ENCODE data around the gene SHPK. TPM values are rescaled to one million over a fixed set of nuclear protein-coding genes. Genes with fewer than 3 reads are reported as not detected.

The SHPK gene
- total and polyA plus RNA-seq, 2 of the 4 experiments (the other 2 are of a cell fraction) = 11.1 to 14.3 TPM

GRCh38 chr17:3603870-3604259 lies 32.2 kb downstream of the SHPK start:
- POLR2A ChIA-PET (ENCODE audit: unreplicated experiment) = no interaction called here
- WGBS, 2 experiments (ENCODE audit: extremely low coverage in 2 of 2, insufficient read length in 1 of 2) = 100% methylated on average over 3 of the region's 4 CpGs; no CpG with 5 or more reads in 1 of the 2 experiments
- Histone ChIP-seq H2AFZ (replicated peaks; ENCODE audit: low read length, poor library complexity) (no peak overlapping the region), H3K4me3 (ENCODE audit: insufficient read depth, low read depth, low read length) (no peak overlapping the region), H4K91ac (ENCODE audit: insufficient read depth, low read depth, low read length) (no peak overlapping the region), H3K14ac (replicated peaks; ENCODE audit: low read depth, low read length) (no peak overlapping the region), H2BK15ac (ENCODE audit: low read depth, low read length) (no peak overlapping the region), H3K9me1 (ENCODE audit: insufficient read depth, low read length) (peaks cover 5% of the 10 kb centered on the region; the same call in 1 of the 2 replicates), H3K9ac (ENCODE audit: low read depth, low read length) (no peak overlapping the region), H3K79me1 (ENCODE audit: low read depth in 1 of 2, low read length in 2 of 2) (no peaks in the 10 kb centered on the region; a peak in 2 of 4 replicates), H3K4ac (ENCODE audit: low read depth, low read length) (no peak overlapping the region), H2BK20ac (ENCODE audit: low read depth, low read length) (no peak overlapping the region), H3K4me1 (ENCODE audit: control insufficient read depth, insufficient read depth, low read length) (peaks cover 4% of the 10 kb centered on the region), H3K56ac (ENCODE audit: extremely low read depth, insufficient read depth, low read length) (no peak overlapping the region), H3K27ac (ENCODE audit: insufficient read depth, low read length) (no peak overlapping the region), H3K18ac (ENCODE audit: low read depth, low read length) (no peak overlapping the region), H2AK9ac (replicated peaks; ENCODE audit: low read depth, low read length, poor library complexity) (peak overlapping the region; percentile 82), H4K8ac (ENCODE audit: low read depth in 2 of 2, low read length in 2 of 2) (no peak overlapping the region), H3K23ac (ENCODE audit: low read depth, low read length) (no peak overlapping the region), H2BK120ac (ENCODE audit: low read depth, low read length) (no peak overlapping the region), H2BK5ac (ENCODE audit: low read depth, low read length, poor library complexity, severe bottlenecking) (no peak overlapping the region), H4K20me1 (ENCODE audit: insufficient read depth, low read length) (peaks cover 3% of the 10 kb centered on the region; the same call in 1 of the 2 replicates), H4K5ac (ENCODE audit: low read depth, low read length) (no peak overlapping the region), H3K9me3 (ENCODE audit: control insufficient read depth, insufficient read depth, low read length) (no peaks in the 10 kb centered on the region), H3K27me3 (ENCODE audit: control insufficient read depth, insufficient read depth, low read length) (no peaks in the 10 kb centered on the region), H2AK5ac (ENCODE audit: low read depth, low read length) (no peak overlapping the region), H3K36me3 (ENCODE audit: control insufficient read depth, insufficient read depth, low read length) (peaks cover 7% of the 10 kb centered on the region), H3K4me2 (ENCODE audit: low read depth, low read length) (no peak overlapping the region)
- no peak for TF ChIP-seq RAD21 (IDR thresholded peaks at IDR 0.05; ENCODE audit: low read length)
- TF ChIP-seq NFE2L2 (IDR thresholded peaks at IDR 0.05; ENCODE audit: low read depth, low read length) = no peak
- TF ChIP-seq, protein P1, sequence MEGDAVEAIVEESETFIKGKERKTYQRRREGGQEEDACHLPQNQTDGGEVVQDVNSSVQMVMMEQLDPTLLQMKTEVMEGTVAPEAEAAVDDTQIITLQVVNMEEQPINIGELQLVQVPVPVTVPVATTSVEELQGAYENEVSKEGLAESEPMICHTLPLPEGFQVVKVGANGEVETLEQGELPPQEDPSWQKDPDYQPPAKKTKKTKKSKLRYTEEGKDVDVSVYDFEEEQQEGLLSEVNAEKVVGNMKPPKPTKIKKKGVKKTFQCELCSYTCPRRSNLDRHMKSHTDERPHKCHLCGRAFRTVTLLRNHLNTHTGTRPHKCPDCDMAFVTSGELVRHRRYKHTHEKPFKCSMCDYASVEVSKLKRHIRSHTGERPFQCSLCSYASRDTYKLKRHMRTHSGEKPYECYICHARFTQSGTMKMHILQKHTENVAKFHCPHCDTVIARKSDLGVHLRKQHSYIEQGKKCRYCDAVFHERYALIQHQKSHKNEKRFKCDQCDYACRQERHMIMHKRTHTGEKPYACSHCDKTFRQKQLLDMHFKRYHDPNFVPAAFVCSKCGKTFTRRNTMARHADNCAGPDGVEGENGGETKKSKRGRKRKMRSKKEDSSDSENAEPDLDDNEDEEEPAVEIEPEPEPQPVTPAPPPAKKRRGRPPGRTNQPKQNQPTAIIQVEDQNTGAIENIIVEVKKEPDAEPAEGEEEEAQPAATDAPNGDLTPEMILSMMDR (conservative IDR thresholded peaks at IDR 0.05; ENCODE audit: low read depth, low read length) = no peak
- TF ChIP-seq RFX5 (IDR thresholded peaks at IDR 0.05; ENCODE audit: low read depth, low read length) = no peak
- no peak for TF ChIP-seq MAZ (IDR thresholded peaks at IDR 0.05; ENCODE audit: borderline replicate concordance, low read depth, low read length)
- TF ChIP-seq SMC3 (IDR thresholded peaks at IDR 0.05; ENCODE audit: low read depth, low read length) = no peak
- no peak for TF ChIP-seq MAFK (IDR thresholded peaks at IDR 0.05; ENCODE audit: low read depth, low read length)
- TF ChIP-seq, protein P2, sequence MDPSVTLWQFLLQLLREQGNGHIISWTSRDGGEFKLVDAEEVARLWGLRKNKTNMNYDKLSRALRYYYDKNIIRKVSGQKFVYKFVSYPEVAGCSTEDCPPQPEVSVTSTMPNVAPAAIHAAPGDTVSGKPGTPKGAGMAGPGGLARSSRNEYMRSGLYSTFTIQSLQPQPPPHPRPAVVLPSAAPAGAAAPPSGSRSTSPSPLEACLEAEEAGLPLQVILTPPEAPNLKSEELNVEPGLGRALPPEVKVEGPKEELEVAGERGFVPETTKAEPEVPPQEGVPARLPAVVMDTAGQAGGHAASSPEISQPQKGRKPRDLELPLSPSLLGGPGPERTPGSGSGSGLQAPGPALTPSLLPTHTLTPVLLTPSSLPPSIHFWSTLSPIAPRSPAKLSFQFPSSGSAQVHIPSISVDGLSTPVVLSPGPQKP (IDR thresholded peaks at IDR 0.05; ENCODE audit: borderline replicate concordance, low read depth, low read length) = no peak
- TF ChIP-seq, protein P3, sequence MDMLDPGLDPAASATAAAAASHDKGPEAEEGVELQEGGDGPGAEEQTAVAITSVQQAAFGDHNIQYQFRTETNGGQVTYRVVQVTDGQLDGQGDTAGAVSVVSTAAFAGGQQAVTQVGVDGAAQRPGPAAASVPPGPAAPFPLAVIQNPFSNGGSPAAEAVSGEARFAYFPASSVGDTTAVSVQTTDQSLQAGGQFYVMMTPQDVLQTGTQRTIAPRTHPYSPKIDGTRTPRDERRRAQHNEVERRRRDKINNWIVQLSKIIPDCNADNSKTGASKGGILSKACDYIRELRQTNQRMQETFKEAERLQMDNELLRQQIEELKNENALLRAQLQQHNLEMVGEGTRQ (IDR thresholded peaks at IDR 0.05; ENCODE audit: low read depth, low read length) = no peak
- TF ChIP-seq RCOR1 (IDR thresholded peaks at IDR 0.05; ENCODE audit: insufficient replicate concordance, low read length) = no peak
- no peak for TF ChIP-seq POLR2A (IDR thresholded peaks at IDR 0.05; ENCODE audit: low read depth, low read length)
- TF ChIP-seq BHLHE40 (IDR thresholded peaks at IDR 0.05; ENCODE audit: low read depth, low read length) = no peak
- no peak for TF ChIP-seq CEBPB (IDR thresholded peaks at IDR 0.05; ENCODE audit: low read depth, low read length)
- no peak for TF ChIP-seq MXI1 (IDR thresholded peaks at IDR 0.05; ENCODE audit: borderline replicate concordance, low read depth, low read length)
- TF ChIP-seq FOS (IDR thresholded peaks at IDR 0.05; ENCODE audit: low read depth, low read length) = no peak
- DNase-seq (no peak), ATAC-seq (ENCODE audit: low read depth) (peak; percentile 27)
- intact Hi-C loops (cut with micrococcal nuclease) (no loop called here), in situ Hi-C loops (cut with MboI; ENCODE audit: low sequenced_read_pairs) (no loop called here), dilution Hi-C loops (cut with HindIII; ENCODE audit: low sequenced_read_pairs, unreplicated experiment) (no loop called here)
- CTCF ChIA-PET = no interaction called here
- BruUV-seq (replicated peaks) = no TSS peak
